Measurements from ENCODE around the gene RAF1. TPM values are rescaled to one million over a fixed set of nuclear protein-coding genes. Genes with fewer than 3 reads are reported as not detected.

Gene RAF1
- total and polyA plus RNA-seq, 9 of the 15 experiments (the other 6 are each of a cell fraction or from before 2014, with no cell fraction given): 28.0 to 183 (median 85.6) TPM

DNA sequence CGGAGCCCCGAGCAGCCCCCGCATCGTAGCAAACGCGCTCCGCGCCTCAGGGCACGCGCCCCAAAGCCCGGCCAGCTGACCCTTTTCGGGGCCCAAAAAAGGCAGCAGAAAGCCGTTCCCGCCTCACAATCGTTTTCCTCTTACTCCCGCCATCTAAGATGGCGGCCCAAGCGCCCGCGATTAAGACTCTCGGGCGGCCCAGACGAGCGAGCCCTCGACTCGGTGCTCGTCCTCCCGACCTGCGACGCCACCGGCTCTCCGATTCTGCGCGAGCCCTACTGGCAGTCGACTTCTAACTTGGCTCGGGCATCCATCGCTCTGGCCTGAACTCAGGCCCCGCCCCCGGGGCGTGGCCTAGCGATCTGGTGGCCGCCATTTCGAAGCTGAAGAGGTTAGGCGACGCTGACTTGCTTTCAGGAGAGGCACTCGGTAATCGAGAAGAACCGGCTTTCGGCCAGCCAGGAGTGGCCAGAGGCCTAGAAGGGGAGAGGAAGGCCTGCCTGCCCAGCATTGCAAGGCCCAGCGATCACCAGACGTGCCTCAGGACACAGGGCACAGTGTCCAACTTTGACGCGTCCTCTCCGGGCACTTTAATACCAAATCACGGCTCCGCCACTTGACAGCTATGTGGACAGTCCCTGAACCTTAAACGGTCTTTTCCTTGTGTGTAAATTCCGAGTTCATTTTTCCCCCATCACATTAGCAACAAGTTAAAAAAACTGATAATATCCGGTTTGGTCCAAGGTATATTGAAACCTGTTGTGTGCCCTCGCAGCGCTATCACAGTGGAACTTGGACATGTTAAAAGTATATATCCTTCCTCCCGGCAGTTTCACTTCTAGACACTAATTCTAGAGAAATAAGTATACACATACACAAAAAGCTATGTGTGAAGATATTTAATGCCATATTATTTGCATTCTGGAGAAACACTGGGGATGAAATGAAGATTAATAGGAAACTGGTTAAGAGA is at the start of gene RAF1 (continued):
- TF ChIP-seq, protein P1, sequence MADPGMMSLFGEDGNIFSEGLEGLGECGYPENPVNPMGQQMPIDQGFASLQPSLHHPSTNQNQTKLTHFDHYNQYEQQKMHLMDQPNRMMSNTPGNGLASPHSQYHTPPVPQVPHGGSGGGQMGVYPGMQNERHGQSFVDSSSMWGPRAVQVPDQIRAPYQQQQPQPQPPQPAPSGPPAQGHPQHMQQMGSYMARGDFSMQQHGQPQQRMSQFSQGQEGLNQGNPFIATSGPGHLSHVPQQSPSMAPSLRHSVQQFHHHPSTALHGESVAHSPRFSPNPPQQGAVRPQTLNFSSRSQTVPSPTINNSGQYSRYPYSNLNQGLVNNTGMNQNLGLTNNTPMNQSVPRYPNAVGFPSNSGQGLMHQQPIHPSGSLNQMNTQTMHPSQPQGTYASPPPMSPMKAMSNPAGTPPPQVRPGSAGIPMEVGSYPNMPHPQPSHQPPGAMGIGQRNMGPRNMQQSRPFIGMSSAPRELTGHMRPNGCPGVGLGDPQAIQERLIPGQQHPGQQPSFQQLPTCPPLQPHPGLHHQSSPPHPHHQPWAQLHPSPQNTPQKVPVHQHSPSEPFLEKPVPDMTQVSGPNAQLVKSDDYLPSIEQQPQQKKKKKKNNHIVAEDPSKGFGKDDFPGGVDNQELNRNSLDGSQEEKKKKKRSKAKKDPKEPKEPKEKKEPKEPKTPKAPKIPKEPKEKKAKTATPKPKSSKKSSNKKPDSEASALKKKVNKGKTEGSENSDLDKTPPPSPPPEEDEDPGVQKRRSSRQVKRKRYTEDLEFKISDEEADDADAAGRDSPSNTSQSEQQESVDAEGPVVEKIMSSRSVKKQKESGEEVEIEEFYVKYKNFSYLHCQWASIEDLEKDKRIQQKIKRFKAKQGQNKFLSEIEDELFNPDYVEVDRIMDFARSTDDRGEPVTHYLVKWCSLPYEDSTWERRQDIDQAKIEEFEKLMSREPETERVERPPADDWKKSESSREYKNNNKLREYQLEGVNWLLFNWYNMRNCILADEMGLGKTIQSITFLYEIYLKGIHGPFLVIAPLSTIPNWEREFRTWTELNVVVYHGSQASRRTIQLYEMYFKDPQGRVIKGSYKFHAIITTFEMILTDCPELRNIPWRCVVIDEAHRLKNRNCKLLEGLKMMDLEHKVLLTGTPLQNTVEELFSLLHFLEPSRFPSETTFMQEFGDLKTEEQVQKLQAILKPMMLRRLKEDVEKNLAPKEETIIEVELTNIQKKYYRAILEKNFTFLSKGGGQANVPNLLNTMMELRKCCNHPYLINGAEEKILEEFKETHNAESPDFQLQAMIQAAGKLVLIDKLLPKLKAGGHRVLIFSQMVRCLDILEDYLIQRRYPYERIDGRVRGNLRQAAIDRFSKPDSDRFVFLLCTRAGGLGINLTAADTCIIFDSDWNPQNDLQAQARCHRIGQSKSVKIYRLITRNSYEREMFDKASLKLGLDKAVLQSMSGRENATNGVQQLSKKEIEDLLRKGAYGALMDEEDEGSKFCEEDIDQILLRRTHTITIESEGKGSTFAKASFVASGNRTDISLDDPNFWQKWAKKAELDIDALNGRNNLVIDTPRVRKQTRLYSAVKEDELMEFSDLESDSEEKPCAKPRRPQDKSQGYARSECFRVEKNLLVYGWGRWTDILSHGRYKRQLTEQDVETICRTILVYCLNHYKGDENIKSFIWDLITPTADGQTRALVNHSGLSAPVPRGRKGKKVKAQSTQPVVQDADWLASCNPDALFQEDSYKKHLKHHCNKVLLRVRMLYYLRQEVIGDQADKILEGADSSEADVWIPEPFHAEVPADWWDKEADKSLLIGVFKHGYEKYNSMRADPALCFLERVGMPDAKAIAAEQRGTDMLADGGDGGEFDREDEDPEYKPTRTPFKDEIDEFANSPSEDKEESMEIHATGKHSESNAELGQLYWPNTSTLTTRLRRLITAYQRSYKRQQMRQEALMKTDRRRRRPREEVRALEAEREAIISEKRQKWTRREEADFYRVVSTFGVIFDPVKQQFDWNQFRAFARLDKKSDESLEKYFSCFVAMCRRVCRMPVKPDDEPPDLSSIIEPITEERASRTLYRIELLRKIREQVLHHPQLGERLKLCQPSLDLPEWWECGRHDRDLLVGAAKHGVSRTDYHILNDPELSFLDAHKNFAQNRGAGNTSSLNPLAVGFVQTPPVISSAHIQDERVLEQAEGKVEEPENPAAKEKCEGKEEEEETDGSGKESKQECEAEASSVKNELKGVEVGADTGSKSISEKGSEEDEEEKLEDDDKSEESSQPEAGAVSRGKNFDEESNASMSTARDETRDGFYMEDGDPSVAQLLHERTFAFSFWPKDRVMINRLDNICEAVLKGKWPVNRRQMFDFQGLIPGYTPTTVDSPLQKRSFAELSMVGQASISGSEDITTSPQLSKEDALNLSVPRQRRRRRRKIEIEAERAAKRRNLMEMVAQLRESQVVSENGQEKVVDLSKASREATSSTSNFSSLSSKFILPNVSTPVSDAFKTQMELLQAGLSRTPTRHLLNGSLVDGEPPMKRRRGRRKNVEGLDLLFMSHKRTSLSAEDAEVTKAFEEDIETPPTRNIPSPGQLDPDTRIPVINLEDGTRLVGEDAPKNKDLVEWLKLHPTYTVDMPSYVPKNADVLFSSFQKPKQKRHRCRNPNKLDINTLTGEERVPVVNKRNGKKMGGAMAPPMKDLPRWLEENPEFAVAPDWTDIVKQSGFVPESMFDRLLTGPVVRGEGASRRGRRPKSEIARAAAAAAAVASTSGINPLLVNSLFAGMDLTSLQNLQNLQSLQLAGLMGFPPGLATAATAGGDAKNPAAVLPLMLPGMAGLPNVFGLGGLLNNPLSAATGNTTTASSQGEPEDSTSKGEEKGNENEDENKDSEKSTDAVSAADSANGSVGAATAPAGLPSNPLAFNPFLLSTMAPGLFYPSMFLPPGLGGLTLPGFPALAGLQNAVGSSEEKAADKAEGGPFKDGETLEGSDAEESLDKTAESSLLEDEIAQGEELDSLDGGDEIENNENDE (IDR thresholded peaks at IDR 0.05; ENCODE audit: low read depth, low read length): peak; percentile 6
- TF ChIP-seq, protein P2, sequence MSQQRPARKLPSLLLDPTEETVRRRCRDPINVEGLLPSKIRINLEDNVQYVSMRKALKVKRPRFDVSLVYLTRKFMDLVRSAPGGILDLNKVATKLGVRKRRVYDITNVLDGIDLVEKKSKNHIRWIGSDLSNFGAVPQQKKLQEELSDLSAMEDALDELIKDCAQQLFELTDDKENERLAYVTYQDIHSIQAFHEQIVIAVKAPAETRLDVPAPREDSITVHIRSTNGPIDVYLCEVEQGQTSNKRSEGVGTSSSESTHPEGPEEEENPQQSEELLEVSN (IDR thresholded peaks at IDR 0.05; ENCODE audit: borderline replicate concordance in 1 of 2, extremely low read depth in 1 of 2, insufficient read depth in 1 of 2, insufficient read length in 1 of 2, low read depth in 1 of 2, low read length in 1 of 2, poor library complexity in 1 of 2, severe bottlenecking in 1 of 2): peak in 1 of 2 experiments; percentile 40
- TF ChIP-seq SP2 (IDR thresholded peaks at IDR 0.05; ENCODE audit: extremely low read depth, low read depth, low read length, poor library complexity, severe bottlenecking) (no peak), WHSC1 (IDR thresholded peaks at IDR 0.05; ENCODE audit: low read length) (no peak), SRF (CRISPR knock-in tag; IDR thresholded peaks at IDR 0.05) (peak in 1 of 2 experiments; percentile 76; a peak in 1 of 4 replicates), NELFE (IDR thresholded peaks at IDR 0.05; ENCODE audit: insufficient read depth, insufficient read length) (no peak), KDM5B (IDR thresholded peaks at IDR 0.05; ENCODE audit: insufficient replicate concordance, low read depth, low read length) (peak; percentile 97), ZNF445 (CRISPR knock-in tag; IDR thresholded peaks at IDR 0.05; ENCODE audit: low read depth) (no peak), PPARD (CRISPR knock-in tag; IDR thresholded peaks at IDR 0.05) (no peak), PRPF4 (IDR thresholded peaks at IDR 0.05; ENCODE audit: insufficient read depth, low read depth, low read length, poor library complexity, severe bottlenecking) (peak; percentile 37)
- TF ChIP-seq, protein P3, sequence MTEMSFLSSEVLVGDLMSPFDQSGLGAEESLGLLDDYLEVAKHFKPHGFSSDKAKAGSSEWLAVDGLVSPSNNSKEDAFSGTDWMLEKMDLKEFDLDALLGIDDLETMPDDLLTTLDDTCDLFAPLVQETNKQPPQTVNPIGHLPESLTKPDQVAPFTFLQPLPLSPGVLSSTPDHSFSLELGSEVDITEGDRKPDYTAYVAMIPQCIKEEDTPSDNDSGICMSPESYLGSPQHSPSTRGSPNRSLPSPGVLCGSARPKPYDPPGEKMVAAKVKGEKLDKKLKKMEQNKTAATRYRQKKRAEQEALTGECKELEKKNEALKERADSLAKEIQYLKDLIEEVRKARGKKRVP (CRISPR knock-in tag; IDR thresholded peaks at IDR 0.05): 0 out of 2 replicates have a peak, but pooled peaks have one; percentile 32

Data from K562 (cell line).